ENCODE results near the gene TP63. TPM values are rescaled to one million over a fixed set of nuclear protein-coding genes. Genes with fewer than 3 reads are reported as not detected.
A peak's percentile ranks its signal among the peaks of the same experiment; 100 is the strongest.

TP63 gene
- polyA plus RNA-seq, 2 of the 4 experiments (the other 2 are of a cell fraction) = 1.5 to 5.4 TPM

GRCh38 chr3:189838291-189838690 is 207.1 kb downstream of the TP63 start (continued):
- no peak for TF ChIP-seq ZNF302 (CRISPR knock-in tag; IDR thresholded peaks at IDR 0.05)
- TF ChIP-seq JUNB (IDR thresholded peaks at IDR 0.05) = no peak
- TF ChIP-seq BCL3 (IDR thresholded peaks at IDR 0.05) = no peak
- no peak for TF ChIP-seq KDM5A (IDR thresholded peaks at IDR 0.05)
- TF ChIP-seq PHF8 (IDR thresholded peaks at IDR 0.05; ENCODE audit: borderline replicate concordance, low read depth) = no peak
- no peak for TF ChIP-seq NPAS2 (CRISPR knock-in tag; IDR thresholded peaks at IDR 0.05; ENCODE audit: borderline replicate concordance)
- no peak for TF ChIP-seq CBX8 (IDR thresholded peaks at IDR 0.05)

GRCh38 chr3:189839576-189839975 is 208.4 kb downstream of the TP63 start:
- POLR2A ChIA-PET = no interaction called here
- CTCF ChIA-PET = interaction anchor here (0.9 kb wide), 1 partner anchor 121 kb away, joined by 4 read pairs; no protein-coding TSS in a partner anchor
- H3K27ac ChIP-seq = peak overlapping the region; percentile 75 to 83
- H3K4me3 ChIP-seq = no peak overlapping the region
- peak overlapping the region; percentile 63 for H3K4me2 ChIP-seq
- FAIRE-seq (no peak), ATAC-seq (peak; percentile 97), DNase-seq (ENCODE audit: low read depth in 1 of 2, low spot score in 1 of 2) (peak; percentile 21 to 87)
- WGBS (ENCODE audit: missing lambda C conversion rate) = 6% methylated on average over 2 of the region's 2 CpGs
- peaks cover 32% of the 10 kb centered on the region for H3K4me1 ChIP-seq
- no peaks in the 10 kb centered on the region for H3K9me3 ChIP-seq
- peak; percentile 13 to 49; a peak in 3 of 5 replicates for TF ChIP-seq RAD21 (conservative IDR thresholded peaks at IDR 0.05 in 1 of 2, IDR thresholded peaks at IDR 0.05 in 1 of 2)
- no peak for TF ChIP-seq FOXS1 (CRISPR knock-in tag; IDR thresholded peaks at IDR 0.05)
- no peak for TF ChIP-seq CBX8 (IDR thresholded peaks at IDR 0.05)
- TF ChIP-seq, protein P1, sequence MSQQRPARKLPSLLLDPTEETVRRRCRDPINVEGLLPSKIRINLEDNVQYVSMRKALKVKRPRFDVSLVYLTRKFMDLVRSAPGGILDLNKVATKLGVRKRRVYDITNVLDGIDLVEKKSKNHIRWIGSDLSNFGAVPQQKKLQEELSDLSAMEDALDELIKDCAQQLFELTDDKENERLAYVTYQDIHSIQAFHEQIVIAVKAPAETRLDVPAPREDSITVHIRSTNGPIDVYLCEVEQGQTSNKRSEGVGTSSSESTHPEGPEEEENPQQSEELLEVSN (IDR thresholded peaks at IDR 0.05; ENCODE audit: borderline replicate concordance, low read depth) = no peak
- 0 out of 5 replicates have a peak, but pooled peaks of 1 of the 2 experiments have one; percentile 28 for TF ChIP-seq EP300 (IDR thresholded peaks at IDR 0.05)
- TF ChIP-seq SMC3 (IDR thresholded peaks at IDR 0.05) = peak; percentile 43; the same call in 1 of the 3 replicates
- TF ChIP-seq PBX3 (IDR thresholded peaks at IDR 0.05) = no peak
- no peak for TF ChIP-seq HOXB13 (CRISPR knock-in tag; IDR thresholded peaks at IDR 0.05; ENCODE audit: low read depth)
- no peak for TF ChIP-seq RARB (CRISPR knock-in tag; IDR thresholded peaks at IDR 0.05)
- TF ChIP-seq RNF2 (IDR thresholded peaks at IDR 0.05; ENCODE audit: borderline replicate concordance, low read depth) = no peak
- no peak for TF ChIP-seq ZSCAN20 (CRISPR knock-in tag; IDR thresholded peaks at IDR 0.05)
- no peak for TF ChIP-seq KDM5A (IDR thresholded peaks at IDR 0.05)
- TF ChIP-seq MAFK (IDR thresholded peaks at IDR 0.05; ENCODE audit: partially characterized antibody) = peak; percentile 73
- no peak for TF ChIP-seq PHF8 (IDR thresholded peaks at IDR 0.05; ENCODE audit: borderline replicate concordance, low read depth)
- no peak for TF ChIP-seq RCOR1 (IDR thresholded peaks at IDR 0.05; ENCODE audit: low read depth, low read length)
- TF ChIP-seq ZFP36 (IDR thresholded peaks at IDR 0.05; ENCODE audit: borderline replicate concordance, partially characterized antibody) = no peak
- TF ChIP-seq POLR2A (IDR thresholded peaks at IDR 0.05; ENCODE audit: low read length) = no peak
- TF ChIP-seq MAZ (IDR thresholded peaks at IDR 0.05; ENCODE audit: borderline replicate concordance, low read depth, low read length) = no peak
- no peak for TF ChIP-seq ATOH8 (CRISPR knock-in tag; IDR thresholded peaks at IDR 0.05; ENCODE audit: low read depth)
- TF ChIP-seq, protein P2, sequence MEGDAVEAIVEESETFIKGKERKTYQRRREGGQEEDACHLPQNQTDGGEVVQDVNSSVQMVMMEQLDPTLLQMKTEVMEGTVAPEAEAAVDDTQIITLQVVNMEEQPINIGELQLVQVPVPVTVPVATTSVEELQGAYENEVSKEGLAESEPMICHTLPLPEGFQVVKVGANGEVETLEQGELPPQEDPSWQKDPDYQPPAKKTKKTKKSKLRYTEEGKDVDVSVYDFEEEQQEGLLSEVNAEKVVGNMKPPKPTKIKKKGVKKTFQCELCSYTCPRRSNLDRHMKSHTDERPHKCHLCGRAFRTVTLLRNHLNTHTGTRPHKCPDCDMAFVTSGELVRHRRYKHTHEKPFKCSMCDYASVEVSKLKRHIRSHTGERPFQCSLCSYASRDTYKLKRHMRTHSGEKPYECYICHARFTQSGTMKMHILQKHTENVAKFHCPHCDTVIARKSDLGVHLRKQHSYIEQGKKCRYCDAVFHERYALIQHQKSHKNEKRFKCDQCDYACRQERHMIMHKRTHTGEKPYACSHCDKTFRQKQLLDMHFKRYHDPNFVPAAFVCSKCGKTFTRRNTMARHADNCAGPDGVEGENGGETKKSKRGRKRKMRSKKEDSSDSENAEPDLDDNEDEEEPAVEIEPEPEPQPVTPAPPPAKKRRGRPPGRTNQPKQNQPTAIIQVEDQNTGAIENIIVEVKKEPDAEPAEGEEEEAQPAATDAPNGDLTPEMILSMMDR (IDR thresholded peaks at IDR 0.05) = 0 out of 3 replicates have a peak, but pooled peaks have one; percentile 13
- TF ChIP-seq ZNF302 (CRISPR knock-in tag; IDR thresholded peaks at IDR 0.05) = no peak
- TF ChIP-seq, protein P3, sequence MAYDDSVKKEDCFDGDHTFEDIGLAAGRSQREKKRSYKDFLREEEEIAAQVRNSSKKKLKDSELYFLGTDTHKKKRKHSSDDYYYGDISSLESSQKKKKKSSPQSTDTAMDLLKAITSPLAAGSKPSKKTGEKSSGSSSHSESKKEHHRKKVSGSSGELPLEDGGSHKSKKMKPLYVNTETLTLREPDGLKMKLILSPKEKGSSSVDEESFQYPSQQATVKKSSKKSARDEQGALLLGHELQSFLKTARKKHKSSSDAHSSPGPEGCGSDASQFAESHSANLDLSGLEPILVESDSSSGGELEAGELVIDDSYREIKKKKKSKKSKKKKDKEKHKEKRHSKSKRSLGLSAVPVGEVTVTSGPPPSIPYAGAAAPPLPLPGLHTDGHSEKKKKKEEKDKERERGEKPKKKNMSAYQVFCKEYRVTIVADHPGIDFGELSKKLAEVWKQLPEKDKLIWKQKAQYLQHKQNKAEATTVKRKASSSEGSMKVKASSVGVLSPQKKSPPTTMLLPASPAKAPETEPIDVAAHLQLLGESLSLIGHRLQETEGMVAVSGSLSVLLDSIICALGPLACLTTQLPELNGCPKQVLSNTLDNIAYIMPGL (CRISPR knock-in tag; IDR thresholded peaks at IDR 0.05; ENCODE audit: borderline replicate concordance) = no peak
- TF ChIP-seq POLR2AphosphoS2 (conservative IDR thresholded peaks at IDR 0.05; ENCODE audit: low read length) = no peak
- TF ChIP-seq ZC3H11A (IDR thresholded peaks at IDR 0.05) = no peak
- no peak for TF ChIP-seq ESRRA (IDR thresholded peaks at IDR 0.05; ENCODE audit: borderline replicate concordance, low read length)
- TF ChIP-seq HDAC2 (IDR thresholded peaks at IDR 0.05) = no peak
- no peak for TF ChIP-seq CHD4 (IDR thresholded peaks at IDR 0.05; ENCODE audit: borderline replicate concordance)
- TF ChIP-seq CHD2 (IDR thresholded peaks at IDR 0.05; ENCODE audit: low read length, partially characterized antibody) = no peak
- TF ChIP-seq JUN (IDR thresholded peaks at IDR 0.05) = 0 out of 5 replicates have a peak, but pooled peaks of 1 of the 2 experiments have one; percentile 28
- no peak for TF ChIP-seq HEYL (CRISPR knock-in tag; IDR thresholded peaks at IDR 0.05)

Data from A549 (cell line).